ELF-1 (cell line): Measurements from ENCODE around the gene AKAP3.

Experiments
- DNase-seq: peaks from one replicate; pipeline ENCODE4 v3.0.0-alpha.2; 2016; ENCODE audit warnings: low read depth, low spot score

Gene AKAP3

GRCh38 chr12:4603421-4603820 is 45.4 kb downstream of the AKAP3 start:
- no peak for DNase-seq

GRCh38 chr12:4595881-4596280 is 53.0 kb downstream of the AKAP3 start:
- no peak for DNase-seq

- no peak for DNase-seq
Observed at GRCh38 chr12:4591180-4591687, 57.6 kb downstream of the AKAP3 start.

- DNase-seq, result no peak
Observed at GRCh38 chr12:4589941-4590340, 58.9 kb downstream of the AKAP3 start.

- DNase-seq, result no peak
Observed at GRCh38 chr12:4588916-4589315, 59.9 kb downstream of the AKAP3 start.

- no peak for DNase-seq
Observed at GRCh38 chr12:4587108-4587507, 61.7 kb downstream of the AKAP3 start.

GRCh38 chr12:4586500-4586899 is 62.4 kb downstream of the AKAP3 start:
- no peak for DNase-seq

GRCh38 chr12:4584896-4585295 is 64.0 kb downstream of the AKAP3 start:
- no peak for DNase-seq

- DNase-seq, result no peak
Observed at GRCh38 chr12:4584281-4584680, 64.6 kb downstream of the AKAP3 start.

- DNase-seq, result no peak
Observed at GRCh38 chr12:4580281-4580688, 68.6 kb downstream of the AKAP3 start.

- DNase-seq, result no peak
Observed at GRCh38 chr12:4579305-4580102, 69.3 kb downstream of the AKAP3 start.

- no peak for DNase-seq
Observed at GRCh38 chr12:4572680-4573079, 76.2 kb downstream of the AKAP3 start.

- no peak for DNase-seq
Observed at GRCh38 chr12:4569261-4569660, 79.6 kb downstream of the AKAP3 start.

GRCh38 chr12:4567073-4567881 is 81.6 kb downstream of the AKAP3 start:
- no peak for DNase-seq

GRCh38 chr12:4566474-4566873 is 82.4 kb downstream of the AKAP3 start:
- no peak for DNase-seq
